Thymus (tissue), 11 donors: ENCODE data around the gene GALNT10. TPM values are rescaled to one million over a fixed set of nuclear protein-coding genes. Genes with fewer than 3 reads are reported as not detected.

Experiments
- DNase-seq, 9 donors: peaks; one replicate each; pipeline ENCODE4 v3.0.0-alpha.2; 2013; ENCODE audit warnings: low spot score in 9 of 9, low read depth in 6 of 9, missing footprints in 1 of 9
- H3K27ac ChIP-seq, 2 donors: one replicate each; pipeline ENCODE4 v1.5.1; 2013; ENCODE audit warnings: control low read depth in 1 of 2, low read depth in 1 of 2, low read length in 1 of 2, mild to moderate bottlenecking in 1 of 2, moderate library complexity in 1 of 2
- H3K27me3 ChIP-seq, 2 donors: one replicate each; pipeline ENCODE4 v1.5.1; 2013; ENCODE audit warnings: low read length in 1 of 2; ENCODE audit not compliant: control insufficient read depth in 2 of 2, insufficient read depth in 1 of 2
- H3K36me3 ChIP-seq, 2 donors: one replicate each; pipeline ENCODE4 v1.5.1; 2013; ENCODE audit warnings: low read length in 1 of 2, mild to moderate bottlenecking in 1 of 2, moderate library complexity in 1 of 2; ENCODE audit not compliant: control insufficient read depth in 2 of 2, insufficient read depth in 2 of 2
- H3K4me1 ChIP-seq, 2 donors: one replicate each; pipeline ENCODE4 v1.5.1; 2013; ENCODE audit warnings: low read length in 2 of 2; ENCODE audit not compliant: control insufficient read depth in 2 of 2, insufficient read depth in 2 of 2
- H3K4me3 ChIP-seq, 2 donors: one replicate each; pipeline ENCODE4 v1.5.1; 2013; ENCODE audit warnings: low read length in 2 of 2, control low read depth in 1 of 2, mild to moderate bottlenecking in 1 of 2
- H3K9me3 ChIP-seq, 2 donors: one replicate each; pipeline ENCODE4 v1.5.1; 2013; ENCODE audit warnings: low read length in 1 of 2, mild to moderate bottlenecking in 1 of 2; ENCODE audit not compliant: control insufficient read depth in 2 of 2, insufficient read depth in 1 of 2
- WGBS: extraction: QIAGEN DNeasy Blood & Tissue Kit; methylation state at CpG from one replicate; pipeline ENCODE4 v1.1.7; 2013; 5-methylcytosine and 5-hydroxymethylcytosine counted together
- polyA plus RNA-seq: library from polyadenylated mRNA; stranded (reverse); fragments of 200-250 nt; gene quantifications from one replicate; pipeline ENCODE4 v1.2.3, GENCODE V29; 2013
- total RNA-seq: library from RNA; stranded (reverse); fragments of 120-200 nt; gene quantifications from one replicate; pipeline ENCODE4 v1.2.4, GENCODE V29; 2013
- donor health status: healthy.

The GALNT10 gene
- total and polyA plus RNA-seq, 2 donors = 8.7 to 9.7 TPM

DNA sequence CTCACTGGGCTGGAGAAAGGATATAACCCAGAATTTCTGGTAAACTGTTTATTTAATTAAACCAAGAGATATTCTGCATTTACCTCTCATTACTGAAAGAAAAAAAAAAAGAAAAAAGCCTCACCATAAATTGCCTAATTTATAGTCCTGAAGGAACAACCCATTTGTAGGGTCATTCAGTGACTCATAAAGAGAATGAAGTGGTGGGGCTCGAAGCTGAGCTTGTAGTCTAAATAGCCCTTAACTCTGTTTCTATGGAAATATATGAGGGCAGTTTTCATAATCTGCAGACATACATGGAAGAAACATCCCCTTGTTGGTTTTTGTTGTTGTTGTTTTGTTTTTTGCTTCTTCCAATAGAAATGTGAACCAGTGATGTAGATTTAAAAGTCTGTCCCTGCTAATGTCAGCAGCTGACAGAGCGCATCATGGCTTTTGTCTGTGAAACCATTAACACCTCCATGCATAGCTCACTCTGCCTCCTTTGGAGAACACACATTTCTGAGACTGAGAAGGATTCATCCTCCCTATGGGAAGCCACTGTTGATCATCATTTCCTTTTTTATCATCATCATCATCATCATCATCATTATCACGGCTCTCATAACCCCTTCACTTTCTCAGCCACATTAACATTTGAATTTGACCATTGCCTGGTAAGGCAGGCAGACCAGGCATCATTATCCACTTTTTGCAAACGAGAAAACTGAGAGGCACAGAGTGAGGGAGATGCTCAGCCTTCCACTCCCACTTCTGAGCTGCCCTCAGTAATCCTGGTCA, 187.4 kb downstream of the GALNT10 start:
- H3K9me3 ChIP-seq = no peaks in the 10 kb centered on the region
- no peaks in the 10 kb centered on the region for H3K36me3 ChIP-seq
- H3K4me3 ChIP-seq = no peak overlapping the region
- no peaks in the 10 kb centered on the region for H3K4me1 ChIP-seq
- no peak overlapping the region for H3K27ac ChIP-seq
- 95% methylated on average over 4 of the region's 4 CpGs for WGBS
- H3K27me3 ChIP-seq = no peaks in the 10 kb centered on the region
- no peak for DNase-seq

DNA sequence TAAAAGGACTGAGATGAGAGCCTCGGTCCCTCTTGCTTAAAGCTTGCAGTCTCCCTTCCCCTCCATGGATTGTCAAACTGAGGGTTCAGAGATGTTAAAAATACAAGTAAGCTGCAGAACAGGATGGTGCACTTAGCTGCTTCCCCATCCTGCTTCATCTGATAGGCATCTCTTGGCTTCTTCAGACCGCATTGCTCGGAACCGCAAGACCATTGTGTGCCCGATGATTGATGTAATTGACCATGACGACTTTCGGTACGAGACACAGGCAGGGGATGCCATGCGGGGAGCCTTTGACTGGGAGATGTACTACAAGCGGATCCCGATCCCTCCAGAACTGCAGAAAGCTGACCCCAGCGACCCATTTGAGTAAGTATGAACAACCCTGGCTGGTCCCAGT, 189.7 kb downstream of the GALNT10 start:
- Histone ChIP-seq H3K27me3 (no peaks in the 10 kb centered on the region), H3K36me3 (no peaks in the 10 kb centered on the region), H3K4me3 (no peak overlapping the region), H3K9me3 (no peaks in the 10 kb centered on the region), H3K4me1 (peaks cover 0 to 4% of the 10 kb centered on the region in 2 donors), H3K27ac (no peak overlapping the region)
- no peak for DNase-seq
- 74% methylated on average over 12 of the region's 12 CpGs for WGBS

DNA sequence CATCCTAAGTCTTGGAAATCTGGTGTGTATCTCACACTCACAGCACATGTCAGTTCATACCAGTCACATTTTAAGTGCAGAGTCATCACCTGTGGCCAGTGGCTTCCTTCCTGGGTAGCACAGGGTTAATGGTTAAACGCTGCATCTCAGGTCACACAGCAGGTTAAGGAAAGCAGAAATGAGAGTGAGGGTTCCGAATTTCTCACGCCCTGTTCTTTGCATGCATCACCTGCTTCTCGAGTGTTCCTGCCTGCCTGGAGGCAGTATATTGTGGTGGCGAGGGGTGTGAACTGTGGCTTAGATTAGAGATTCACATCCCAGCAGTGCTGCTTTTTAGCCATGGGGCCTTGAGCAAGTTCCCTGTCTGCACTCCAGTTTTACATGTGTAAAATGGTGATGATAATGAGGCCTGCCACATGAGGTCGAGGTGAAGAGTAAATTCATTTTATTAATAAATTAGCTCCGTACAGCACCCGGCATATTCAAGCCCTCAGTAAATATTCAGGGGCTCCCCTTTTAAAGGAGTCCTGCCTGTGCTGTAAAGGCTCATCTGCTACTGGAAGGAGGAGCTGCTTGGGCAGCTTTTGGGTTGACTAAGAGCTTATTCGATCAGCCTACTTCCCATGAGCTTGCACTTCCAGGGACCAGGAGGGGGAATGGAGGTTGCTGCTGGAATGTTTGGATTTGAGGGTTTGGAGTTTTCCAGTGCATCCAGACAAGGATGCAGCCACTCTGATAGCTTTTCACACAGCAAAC, 194.1 kb downstream of the GALNT10 start:
- Histone ChIP-seq H3K9me3 (no peaks in the 10 kb centered on the region), H3K27me3 (no peaks in the 10 kb centered on the region), H3K4me3 (no peak overlapping the region), H3K4me1 (peaks cover 0 to 4% of the 10 kb centered on the region in 2 donors), H3K27ac (no peak overlapping the region), H3K36me3 (no peaks in the 10 kb centered on the region)
- peak in 1 of 9 donors; percentile 13 for DNase-seq
- 50% methylated on average over 9 of the region's 9 CpGs for WGBS

DNA sequence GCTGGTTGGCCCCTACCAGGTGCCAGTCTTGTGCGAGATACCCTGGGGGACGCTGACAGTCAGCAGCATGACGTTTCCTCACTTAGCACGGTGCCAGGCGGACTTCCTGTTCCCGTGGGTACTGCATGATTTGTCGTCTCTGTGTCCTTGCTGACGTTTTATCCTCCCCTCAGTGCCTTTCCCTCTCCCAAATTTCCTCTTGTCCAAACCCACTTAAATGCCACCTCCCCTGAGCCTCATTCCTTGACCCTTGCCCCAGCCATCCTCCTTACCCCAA, 194.6 kb downstream of the GALNT10 start:
- Histone ChIP-seq H3K36me3 (no peaks in the 10 kb centered on the region), H3K4me3 (no peak overlapping the region), H3K27ac (no peak overlapping the region), H3K27me3 (no peaks in the 10 kb centered on the region), H3K9me3 (no peaks in the 10 kb centered on the region), H3K4me1 (peaks cover 0 to 4% of the 10 kb centered on the region in 2 donors)
- peak in 2 of 9 donors; percentile 10 to 13 for DNase-seq
- whole genome bisulfite sequencing = 31% methylated on average over 8 of the region's 8 CpGs

DNA sequence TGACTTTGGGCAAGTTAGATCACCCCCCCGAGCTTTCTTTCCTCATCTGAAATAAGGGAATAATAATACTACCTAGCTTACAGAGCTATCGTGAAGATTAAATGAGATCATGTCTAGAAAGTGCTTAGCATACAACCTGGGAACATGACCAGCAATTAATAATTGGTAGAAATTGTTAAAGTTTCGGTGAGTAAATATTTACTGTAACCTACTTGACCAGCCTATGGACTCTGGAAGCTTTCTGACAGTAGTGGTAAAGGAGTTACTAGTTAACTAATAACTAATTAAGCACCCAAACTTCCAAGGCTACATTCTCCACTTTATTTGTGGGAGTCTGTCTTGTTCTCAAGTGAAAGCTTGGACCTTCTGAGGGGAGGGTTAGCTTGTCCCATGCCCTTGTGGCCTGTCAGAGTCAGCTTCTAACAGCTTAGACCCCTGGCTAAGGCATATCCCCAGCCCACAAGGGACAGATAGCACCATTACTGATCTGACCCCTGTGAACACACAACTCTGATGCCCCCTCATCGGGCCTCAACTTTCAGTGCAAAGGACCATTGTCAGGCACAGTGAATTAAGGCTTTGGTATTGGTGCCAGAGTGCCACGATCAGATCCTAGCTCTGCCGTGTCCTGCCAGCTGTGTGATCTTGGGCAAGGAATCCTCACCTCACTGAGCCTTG, 196.6 kb downstream of the GALNT10 start:
- no peak for DNase-seq
- 98% methylated on average over 6 of the region's 6 CpGs for WGBS
- Histone ChIP-seq H3K27ac (no peak overlapping the region), H3K27me3 (no peaks in the 10 kb centered on the region), H3K4me3 (no peak overlapping the region), H3K9me3 (no peaks in the 10 kb centered on the region), H3K4me1 (peaks cover 0 to 4% of the 10 kb centered on the region in 2 donors), H3K36me3 (no peaks in the 10 kb centered on the region)

DNA sequence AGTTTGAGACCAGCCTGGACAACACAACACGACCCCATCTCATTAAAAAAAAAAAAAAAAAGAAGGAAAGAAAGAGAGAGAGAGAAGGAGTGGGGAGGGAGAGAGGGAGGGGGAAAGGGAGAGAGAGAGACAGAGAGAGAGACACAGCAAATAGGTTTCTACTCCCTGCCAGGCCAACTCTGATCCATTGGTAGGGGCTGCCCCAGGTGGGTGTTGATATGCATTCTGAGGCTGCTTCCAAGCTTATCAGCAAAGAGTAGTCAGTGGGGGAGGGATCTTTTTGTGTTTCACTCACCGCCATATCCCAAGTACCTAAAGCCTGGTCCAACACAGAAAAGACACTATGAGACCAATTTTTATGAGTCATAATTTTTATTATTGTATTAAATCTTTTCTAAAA, 198.3 kb downstream of the GALNT10 start:
- DNase-seq = no peak
- WGBS = 96% methylated on average over 2 of the region's 2 CpGs
- H3K4me1 ChIP-seq = peaks cover 0 to 4% of the 10 kb centered on the region in 2 donors
- no peaks in the 10 kb centered on the region for H3K9me3 ChIP-seq
- H3K27me3 ChIP-seq = no peaks in the 10 kb centered on the region
- no peak overlapping the region for H3K27ac ChIP-seq
- H3K4me3 ChIP-seq = no peak overlapping the region
- H3K36me3 ChIP-seq = no peaks in the 10 kb centered on the region

DNA sequence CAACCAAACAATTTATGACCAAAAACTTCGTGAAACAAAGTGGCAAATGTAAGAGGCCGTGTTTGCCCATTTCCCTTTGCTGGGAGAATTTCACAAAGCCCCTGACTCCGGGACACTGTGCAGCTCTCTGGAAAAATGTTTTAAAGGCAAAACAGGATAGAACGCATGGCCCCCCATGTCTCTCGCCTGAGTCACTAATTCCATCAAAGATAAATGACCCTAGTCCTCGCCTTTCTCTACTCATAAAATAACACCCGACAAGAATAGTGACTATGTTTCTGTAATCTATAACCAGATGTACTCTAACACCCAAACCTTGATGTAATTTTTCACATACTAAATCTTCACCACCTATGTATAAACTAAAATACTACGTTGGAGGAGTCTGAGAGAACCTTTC, 199.6 kb downstream of the GALNT10 start:
- Histone ChIP-seq H3K4me1 (no peaks in the 10 kb centered on the region), H3K4me3 (no peak overlapping the region), H3K27me3 (no peaks in the 10 kb centered on the region), H3K36me3 (no peaks in the 10 kb centered on the region), H3K27ac (no peak overlapping the region), H3K9me3 (no peaks in the 10 kb centered on the region)
- WGBS = 97% methylated on average over 8 of the region's 8 CpGs
- DNase-seq = no peak

DNA sequence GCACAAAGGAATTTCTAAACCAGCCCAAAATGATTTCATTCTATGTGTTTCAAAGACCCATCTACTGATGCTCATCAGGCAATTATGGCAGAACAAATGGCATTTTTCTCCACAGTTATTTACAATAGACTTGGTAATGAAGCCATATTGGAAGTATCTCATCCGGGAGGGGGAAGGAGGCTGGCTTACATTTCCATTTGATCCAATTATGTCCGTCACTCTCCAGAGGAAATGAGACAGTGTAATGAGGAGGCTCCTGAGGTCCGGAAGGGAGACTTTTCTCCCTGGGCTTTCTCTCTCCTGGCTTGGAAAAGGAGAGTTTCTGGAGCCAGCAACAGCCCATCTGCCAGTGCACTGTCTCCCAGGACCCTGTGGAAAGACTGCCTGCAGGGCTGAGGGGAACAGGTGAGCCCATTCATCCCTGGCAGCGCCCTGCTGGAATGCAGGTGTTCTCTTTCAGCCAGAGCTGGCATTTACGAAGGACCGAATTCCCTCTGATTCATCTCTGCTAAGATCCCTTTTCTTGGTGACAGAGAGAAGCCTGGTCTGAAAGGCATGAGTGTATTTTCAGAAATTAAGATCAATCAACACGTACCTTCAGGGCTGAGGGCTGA, 200.3 kb downstream of the GALNT10 start:
- no peak overlapping the region for H3K27ac ChIP-seq
- 96% methylated on average over 7 of the region's 7 CpGs for WGBS
- H3K4me3 ChIP-seq = no peak overlapping the region
- DNase-seq = no peak
- no peaks in the 10 kb centered on the region for H3K4me1 ChIP-seq
- H3K36me3 ChIP-seq = no peaks in the 10 kb centered on the region
- no peaks in the 10 kb centered on the region for H3K9me3 ChIP-seq
- no peaks in the 10 kb centered on the region for H3K27me3 ChIP-seq

DNA sequence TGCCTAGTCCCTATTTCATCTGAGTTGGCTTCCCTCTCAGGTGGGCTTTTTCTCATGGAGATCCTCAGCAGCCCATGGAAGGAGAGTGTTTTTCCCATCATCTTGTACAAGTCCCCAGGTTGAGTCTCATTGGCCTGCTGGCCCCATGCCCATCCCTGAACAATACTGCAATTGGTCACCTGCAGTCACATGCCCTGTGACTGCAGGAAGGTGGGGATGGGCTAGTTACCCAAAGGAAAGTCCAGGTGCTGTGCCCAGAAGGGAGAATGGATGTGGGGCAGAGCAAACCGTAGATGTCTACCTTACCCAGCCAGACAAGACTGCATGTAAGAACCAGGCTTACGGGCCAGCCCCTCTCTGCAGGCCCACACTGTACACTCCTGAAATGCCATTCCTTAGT, 201.3 kb downstream of the GALNT10 start:
- WGBS = 100% methylated on average over 2 of the region's 2 CpGs
- H3K27me3 ChIP-seq = no peaks in the 10 kb centered on the region
- H3K4me3 ChIP-seq = no peak overlapping the region
- no peaks in the 10 kb centered on the region for H3K4me1 ChIP-seq
- H3K9me3 ChIP-seq = no peaks in the 10 kb centered on the region
- H3K36me3 ChIP-seq = no peaks in the 10 kb centered on the region
- no peak for DNase-seq
- no peak overlapping the region for H3K27ac ChIP-seq
